GM12878 (cell line): ENCODE measurements around the gene C3orf33. TPM values are rescaled to one million over a fixed set of nuclear protein-coding genes. Genes with fewer than 3 reads are reported as not detected.

Experiments
- ATAC-seq: fragments of 200-7000 bp; cut with Tn5 transposase; 3 replicates; pipeline ENCODE4 v1.9.1; 2020; ENCODE audit warnings: mild to moderate bottlenecking, moderate library complexity
- BruUV-seq: library from RNA; stranded (reverse); fragments of 400-500 nt; replicated peaks from 2 replicates; lab custom pipeline; 2021; lab: Mats Ljungman, UMichigan
- CTCF ChIA-PET: fragments of 300-600 bp; sonication (Branson Sonifier 250); formaldehyde crosslinking; extraction: SDS; loops from one replicate; lab custom pipeline; 2021; ENCODE audit warnings: inconsistent platforms; lab: Yijun Ruan, JAX
- POLR2A ChIA-PET: fragments of 350-600 bp; formaldehyde crosslinking; extraction: SDS; loops from one replicate; lab custom pipeline; 2021; ENCODE audit warnings: inconsistent platforms; lab: Charles Lee
- RAD21 ChIA-PET: fragments of 300-600 bp; sonication (Branson Sonifier 250); formaldehyde crosslinking; loops from one replicate; lab custom pipeline; 2023; ENCODE audit warnings: antibody characterized with exemption; ENCODE audit not compliant: unreplicated experiment; lab: Charles Lee
- SMC1A ChIA-PET: fragments of 300-600 bp; sonication (Branson Sonifier 250); formaldehyde crosslinking; loops from one replicate; lab custom pipeline; 2023; ENCODE audit not compliant: unreplicated experiment, uncharacterized antibody; lab: Charles Lee
- DNase-seq: peaks from one replicate; pipeline ENCODE4 v3.0.0-alpha.2; 2011; ENCODE audit warnings: low read depth, low spot score
- FAIRE-seq: peaks from 3 replicates; lab custom pipeline; 2011; peaks lifted over from hg19 to GRCh38; lab: Jason Lieb, UNC
- H2AFZ ChIP-seq: 2 replicates; pipeline ENCODE4 v1.6.0; 2011; ENCODE audit warnings: low read depth, low read length, control low read depth; ENCODE audit not compliant: control insufficient read depth
- H3K27ac ChIP-seq: 2 replicates; pipeline ENCODE4 v1.5.1; 2011; ENCODE audit warnings: control low read depth; ENCODE audit not compliant: control insufficient read depth, insufficient read depth
- H3K27me3 ChIP-seq, 2 experiments: replicated peaks in 1 of 2; 2 replicates each; pipeline versions ENCODE4 v1.6.0 to v1.6.1; 2011; ENCODE audit warnings: low read length in 1 of 2; ENCODE audit not compliant: control insufficient read depth in 2 of 2, insufficient read depth in 2 of 2
- H3K36me3 ChIP-seq, 2 experiments: 2 replicates each; pipeline ENCODE4 v1.5.1; 2011; ENCODE audit warnings: low read length in 1 of 2; ENCODE audit not compliant: control insufficient read depth in 2 of 2, insufficient read depth in 2 of 2
- H3K4me1 ChIP-seq: 2 replicates; pipeline ENCODE4 v1.6.1; 2011; ENCODE audit warnings: mild to moderate bottlenecking, low read length, moderate library complexity, mixed read lengths; ENCODE audit not compliant: control insufficient read depth, insufficient read depth
- H3K4me2 ChIP-seq: 2 replicates; pipeline ENCODE4 v1.6.0; 2011; ENCODE audit warnings: control low read depth; ENCODE audit not compliant: control insufficient read depth, insufficient read depth
- H3K4me3 ChIP-seq: fragments of 200-600 bp; sonication (generic); 2 replicates; pipeline ENCODE4 v1.5.1; 2016
- H3K79me2 ChIP-seq: 2 replicates; pipeline ENCODE4 v1.6.0; 2011; ENCODE audit warnings: low read length; ENCODE audit not compliant: control insufficient read depth, insufficient read depth
- H3K9ac ChIP-seq: 2 replicates; pipeline ENCODE4 v1.8.0; 2011; ENCODE audit warnings: low read length, control low read depth, mixed read lengths; ENCODE audit not compliant: control insufficient read depth, insufficient read depth
- H3K9me3 ChIP-seq: replicated peaks from 3 replicates; pipeline ENCODE4 v1.5.1; 2011; ENCODE audit warnings: mild to moderate bottlenecking, low read length; ENCODE audit not compliant: control insufficient read depth, insufficient read depth
- H4K20me1 ChIP-seq: 2 replicates; pipeline ENCODE4 v1.6.0; 2011; ENCODE audit not compliant: control insufficient read depth, insufficient read depth
- NFXL1 ChIP-seq: fragments of 450-650 bp; IDR thresholded peaks from 2 replicates; pipeline ENCODE4 v1.6.1; 2017; ENCODE audit warnings: antibody characterized with exemption, mild to moderate bottlenecking, borderline replicate concordance
- PML ChIP-seq: IDR thresholded peaks from 2 replicates; pipeline ENCODE4 v1.6.1; 2012; ENCODE audit warnings: low read length, inconsistent platforms
- POU2F2 ChIP-seq: IDR thresholded peaks from 3 replicates; pipeline ENCODE4 v1.6.1; 2011; ENCODE audit warnings: low read depth, mild to moderate bottlenecking, low read length, borderline replicate concordance
- RELB ChIP-seq: fragments of 450-650 bp; IDR thresholded peaks from 2 replicates; pipeline ENCODE4 v1.6.1; 2017; ENCODE audit warnings: low read depth, mild to moderate bottlenecking, moderate library complexity
- RFX5 ChIP-seq: IDR thresholded peaks from 2 replicates; pipeline ENCODE4 v1.6.1; 2011; ENCODE audit warnings: low read depth, low read length, improper control_type of control experiment
- SIN3A ChIP-seq: IDR thresholded peaks from 2 replicates; pipeline ENCODE4 v1.6.1; 2012; ENCODE audit warnings: low read depth, low read length, improper control_type of control experiment
- SIX5 ChIP-seq: IDR thresholded peaks from 2 replicates; pipeline ENCODE4 v1.6.1; 2011; ENCODE audit warnings: mild to moderate bottlenecking, low read depth, low read length, moderate library complexity; ENCODE audit not compliant: severe bottlenecking
- SMAD1 ChIP-seq: fragments of 450-650 bp; IDR thresholded peaks from 2 replicates; pipeline ENCODE4 v1.6.1; 2018; ENCODE audit warnings: mild to moderate bottlenecking, low read depth; ENCODE audit not compliant: partially characterized antibody
- SPI1 ChIP-seq: IDR thresholded peaks from 2 replicates; pipeline ENCODE4 v1.6.1; 2011; ENCODE audit warnings: low read depth, mild to moderate bottlenecking, low read length, moderate library complexity, borderline replicate concordance; ENCODE audit not compliant: insufficient read depth
- STAT1 ChIP-seq: fragments of 450-650 bp; conservative IDR thresholded peaks from 2 replicates; pipeline ENCODE4 v1.6.1; 2014; ENCODE audit warnings: antibody characterized with exemption, mild to moderate bottlenecking
- TCF3 ChIP-seq: IDR thresholded peaks from 2 replicates; pipeline ENCODE4 v1.6.1; 2012; ENCODE audit warnings: low read depth, mild to moderate bottlenecking, low read length, borderline replicate concordance; ENCODE audit not compliant: insufficient read depth
- WGBS: methylation state at CpG from one replicate; pipeline ENCODE4 v1.1.6; 2016; ENCODE audit warnings: low lambda C conversion rate; ENCODE audit not compliant: insufficient replicate concordance, insufficient coverage; ENCODE audit errors: missing lambda C conversion rate; 5-methylcytosine and 5-hydroxymethylcytosine counted together
- in situ Hi-C: fragments of 300-500 bp; cut with MboI; formaldehyde crosslinking; loops from 9 replicates; pipeline ENCODE4 v1.14.3; 2018; ENCODE audit warnings: mixed read lengths
- intact Hi-C: fragments of 100-400 bp; cut with micrococcal nuclease; formaldehyde crosslinking; loops from one replicate; pipeline ENCODE4 v1.14.2; 2022; ENCODE audit not compliant: unreplicated experiment
- polyA plus RNA-seq, 11 experiments: library from polyadenylated mRNA; depleted of rRNA in 4 of 11; unstranded in 6 of 11; stranded (reverse) in 5 of 11; fragments of >200 nt; fragmentation: Nextera tagmentation in 4 of 11; fragmentation: Illumina TruSeq in 1 of 11; extraction: Ambion mirVana in 4 of 11; extraction: Trizol in 1 of 11; gene quantifications; 1 replicate in 1 of 11; 2 replicates in 10 of 11; pipeline versions ENCODE4 v1.2.1 to v1.2.3, GENCODE V29; 2011 to 2016; ENCODE audit warnings: inconsistent platforms in 2 of 11, missing spikeins in 2 of 11, low read depth in 1 of 11
- total RNA-seq, 4 experiments: library from RNA; depleted of rRNA in 3 of 4; stranded (reverse); fragments of >200 nt in 3 of 4; fragmentation: Illumina TruSeq in 1 of 4; extraction: Trizol in 1 of 4; gene quantifications; 2 replicates each; pipeline versions ENCODE4 v1.2.1 to v1.2.3, GENCODE V29; 2013 to 2021

Gene C3orf33
- total and polyA plus RNA-seq, 10 of the 15 experiments (the other 5 are each of a cell fraction or from before 2014, with no cell fraction given) = 0.35 to 1.7 (median 0.90) TPM

GRCh38 chr3:155714295-155714718 lies 91.8 kb downstream of the C3orf33 start:
- ChIA-PET POLR2A (no interaction called here), RAD21 (interaction anchor here (1.2 kb wide), 1 partner anchor 156 kb away, joined by 4 read pairs; the partner anchor contains the start of gene GMPS), CTCF (interaction anchor here (3.1 to 3.7 kb wide), 2 partner anchors 13 to 92 kb away, joined by 16 to 20 read pairs; partner anchors contain the start of gene C3orf33), SMC1A (interaction anchor here (0.8 to 1.1 kb wide), 2 partner anchors 12 to 818 kb away, joined by 3 to 4 read pairs; no protein-coding TSS in a partner anchor)
- ATAC-seq (no peak), FAIRE-seq (no peak), DNase-seq (no peak)
- no peaks in the 10 kb centered on the region for H3K79me2 ChIP-seq
- no peaks in the 10 kb centered on the region for H3K27me3 ChIP-seq
- H4K20me1 ChIP-seq = no peaks in the 10 kb centered on the region
- in situ Hi-C loops (no loop called here), intact Hi-C loops (no loop called here)
- no TSS peak for BruUV-seq
- no peaks in the 10 kb centered on the region; the same call in 2 of the 3 replicates for H3K9me3 ChIP-seq
- H3K4me1 ChIP-seq = no peaks in the 10 kb centered on the region
- H3K4me2 ChIP-seq = no peak overlapping the region
- TF ChIP-seq SPI1 (no peak), PML (no peak), TCF3 (no peak), STAT1 (no peak), SIX5 (no peak), POU2F2 (no peak), SMAD1 (no peak), RFX5 (no peak), RELB (no peak), NFXL1 (no peak), SIN3A (no peak)
- H3K27ac ChIP-seq = no peak overlapping the region
- 70% methylated on average over 5 of the region's 5 CpGs for WGBS
- H3K4me3 ChIP-seq = no peak overlapping the region
- H2AFZ ChIP-seq = no peak overlapping the region
- no peaks in the 10 kb centered on the region for H3K36me3 ChIP-seq
- H3K9ac ChIP-seq = no peak overlapping the region

Other genes with a start within 250 kb of the C3orf33 start
- 0.05 TPM in 1 of 2 replicates, not detected in the other for gene PLCH1, start 61.2 kb downstream of the C3orf33 start, total RNA-seq (2014; rRNA removed)
- 0.04 and 0.09 TPM in 2 replicates for gene PLCH1, start 61.2 kb downstream of the C3orf33 start, total RNA-seq (2014; rRNA removed; fragmentation: Illumina TruSeq; extraction: Trizol)
- 0.03 and 0.05 TPM in 2 replicates for gene PLCH1, start 61.2 kb downstream of the C3orf33 start, total RNA-seq (2021)
- gene PLCH1, start 61.2 kb downstream of the C3orf33 start, polyA plus RNA-seq (2011; rRNA removed) = 0.22 and 0.24 TPM in 2 replicates
- gene PLCH1, start 61.2 kb downstream of the C3orf33 start, polyA plus RNA-seq (2014; fragmentation: Illumina TruSeq; extraction: Trizol) = 0.03 and 0.06 TPM in 2 replicates
- not detected for gene PLCH1, start 61.2 kb downstream of the C3orf33 start, polyA plus RNA-seq (2014; fragmentation: Nextera tagmentation; extraction: Ambion mirVana)
- gene PLCH1, start 61.2 kb downstream of the C3orf33 start, polyA plus RNA-seq (2014; rRNA removed) = 0.05 TPM in 1 of 2 replicates, not detected in the other
- under 1 TPM in 1 of 2 experiments, not detected in 1; 0.03 TPM for gene PLCH1, start 61.2 kb downstream of the C3orf33 start, polyA plus RNA-seq (2016; fragmentation: Nextera tagmentation; extraction: Ambion mirVana)
- gene SLC33A1, start 48.1 kb upstream of the C3orf33 start, total RNA-seq (2014; rRNA removed) = 21.2 and 24.3 TPM in 2 replicates
- gene SLC33A1, start 48.1 kb upstream of the C3orf33 start, total RNA-seq (2014; rRNA removed; fragmentation: Illumina TruSeq; extraction: Trizol) = 19.5 and 20.8 TPM in 2 replicates
- 16.8 and 18.8 TPM in 2 replicates for gene SLC33A1, start 48.1 kb upstream of the C3orf33 start, total RNA-seq (2021)
- gene SLC33A1, start 48.1 kb upstream of the C3orf33 start, polyA plus RNA-seq (2011; rRNA removed) = 24.5 and 28.9 TPM in 2 replicates
- 15.9 and 17.4 TPM in 2 replicates for gene SLC33A1, start 48.1 kb upstream of the C3orf33 start, polyA plus RNA-seq (2014; fragmentation: Illumina TruSeq; extraction: Trizol)
- gene SLC33A1, start 48.1 kb upstream of the C3orf33 start, polyA plus RNA-seq (2014; fragmentation: Nextera tagmentation; extraction: Ambion mirVana) = 1 to 10 TPM; 6.4 to 6.5 TPM
- gene SLC33A1, start 48.1 kb upstream of the C3orf33 start, polyA plus RNA-seq (2014; rRNA removed) = 17.0 and 18.5 TPM in 2 replicates
- 10 to 100 TPM; 24.7 to 25.2 TPM for gene SLC33A1, start 48.1 kb upstream of the C3orf33 start, polyA plus RNA-seq (2016; fragmentation: Nextera tagmentation; extraction: Ambion mirVana)
- 33.2 and 45.3 TPM in 2 replicates for gene GMPS, start 64.4 kb upstream of the C3orf33 start, total RNA-seq (2014; rRNA removed)
- gene GMPS, start 64.4 kb upstream of the C3orf33 start, total RNA-seq (2014; rRNA removed; fragmentation: Illumina TruSeq; extraction: Trizol) = 91.5 and 93.4 TPM in 2 replicates
- 108 and 113 TPM in 2 replicates for gene GMPS, start 64.4 kb upstream of the C3orf33 start, total RNA-seq (2021)
- gene GMPS, start 64.4 kb upstream of the C3orf33 start, polyA plus RNA-seq (2011; rRNA removed) = 64.6 and 92.2 TPM in 2 replicates
- gene GMPS, start 64.4 kb upstream of the C3orf33 start, polyA plus RNA-seq (2014; fragmentation: Illumina TruSeq; extraction: Trizol) = 139 and 163 TPM in 2 replicates
- 10 to 100 TPM; 43.3 to 56.2 TPM for gene GMPS, start 64.4 kb upstream of the C3orf33 start, polyA plus RNA-seq (2014; fragmentation: Nextera tagmentation; extraction: Ambion mirVana)
- gene GMPS, start 64.4 kb upstream of the C3orf33 start, polyA plus RNA-seq (2014; rRNA removed) = 46.6 and 57.5 TPM in 2 replicates
- 100 to 1,000 TPM; 142 to 143 TPM for gene GMPS, start 64.4 kb upstream of the C3orf33 start, polyA plus RNA-seq (2016; fragmentation: Nextera tagmentation; extraction: Ambion mirVana)